ENCODE results near the gene HSPA1A.
"Not testable (repeated sequence)": the region's sequence is repeated elsewhere in the genome, so short reads cannot be mapped to it uniquely, and the experiment has no call there.

HSPA1A gene

DNA sequence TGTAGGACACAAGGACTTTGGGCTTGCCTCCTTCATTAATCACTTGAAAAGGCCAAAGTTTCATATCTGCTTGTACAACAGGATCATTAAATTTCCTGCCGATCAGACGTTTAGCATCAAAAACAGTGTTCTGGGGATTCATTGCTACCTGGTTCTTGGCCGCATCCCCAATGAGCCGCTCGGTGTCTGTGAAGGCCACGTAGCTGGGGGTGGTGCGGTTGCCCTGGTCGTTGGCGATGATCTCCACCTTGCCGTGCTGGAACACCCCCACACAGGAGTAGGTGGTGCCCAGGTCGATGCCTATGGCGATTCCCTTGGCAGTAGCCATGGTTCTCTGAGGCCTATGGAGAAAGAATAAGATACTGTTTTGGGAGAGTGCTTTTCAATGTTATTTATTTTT, 3.7 kb upstream of the HSPA1A start:
- DNase-seq: no peak

- DNase-seq: no peak
Measured at GRCh38 chr6:31813465-31813849, 1.9 kb upstream of the HSPA1A start.

DNA sequence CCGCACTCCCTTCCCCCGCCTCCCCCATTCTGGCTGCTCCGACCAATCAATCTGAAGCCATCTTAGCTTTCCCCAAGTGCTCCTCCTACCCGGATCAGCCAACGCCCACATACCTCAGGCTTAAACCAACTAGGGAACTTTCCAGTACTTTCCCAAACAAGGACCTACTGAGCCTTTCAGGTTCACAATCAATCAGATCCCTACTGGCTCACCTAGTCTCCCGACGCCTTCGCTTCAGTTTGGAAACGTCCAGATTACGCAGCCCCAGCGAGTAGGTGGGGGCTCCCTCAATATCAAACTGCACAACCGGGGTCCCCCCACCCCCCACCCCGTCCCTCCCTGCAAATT, 692 bp upstream of the HSPA1A start:
- DNase-seq: peak; percentile 59

DNA sequence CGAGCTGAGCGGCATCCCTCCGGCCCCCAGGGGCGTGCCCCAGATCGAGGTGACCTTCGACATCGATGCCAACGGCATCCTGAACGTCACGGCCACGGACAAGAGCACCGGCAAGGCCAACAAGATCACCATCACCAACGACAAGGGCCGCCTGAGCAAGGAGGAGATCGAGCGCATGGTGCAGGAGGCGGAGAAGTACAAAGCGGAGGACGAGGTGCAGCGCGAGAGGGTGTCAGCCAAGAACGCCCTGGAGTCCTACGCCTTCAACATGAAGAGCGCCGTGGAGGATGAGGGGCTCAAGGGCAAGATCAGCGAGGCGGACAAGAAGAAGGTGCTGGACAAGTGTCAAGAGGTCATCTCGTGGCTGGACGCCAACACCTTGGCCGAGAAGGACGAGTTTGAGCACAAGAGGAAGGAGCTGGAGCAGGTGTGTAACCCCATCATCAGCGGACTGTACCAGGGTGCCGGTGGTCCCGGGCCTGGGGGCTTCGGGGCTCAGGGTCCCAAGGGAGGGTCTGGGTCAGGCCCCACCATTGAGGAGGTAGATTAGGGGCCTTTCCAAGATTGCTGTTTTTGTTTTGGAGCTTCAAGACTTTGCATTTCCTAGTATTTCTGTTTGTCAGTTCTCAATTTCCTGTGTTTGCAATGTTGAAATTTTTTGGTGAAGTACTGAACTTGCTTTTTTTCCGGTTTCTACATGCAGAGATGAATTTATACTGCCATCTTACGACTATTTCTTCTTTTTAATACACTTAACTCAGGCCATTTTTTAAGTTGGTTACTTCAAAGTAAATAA, 2.0 kb downstream of the HSPA1A start:
- not testable (repeated sequence) for DNase-seq

GRCh38 chr6:31817929-31818511, 2.7 kb downstream of the HSPA1A start:
- DNase-seq: not testable (repeated sequence)

DNA sequence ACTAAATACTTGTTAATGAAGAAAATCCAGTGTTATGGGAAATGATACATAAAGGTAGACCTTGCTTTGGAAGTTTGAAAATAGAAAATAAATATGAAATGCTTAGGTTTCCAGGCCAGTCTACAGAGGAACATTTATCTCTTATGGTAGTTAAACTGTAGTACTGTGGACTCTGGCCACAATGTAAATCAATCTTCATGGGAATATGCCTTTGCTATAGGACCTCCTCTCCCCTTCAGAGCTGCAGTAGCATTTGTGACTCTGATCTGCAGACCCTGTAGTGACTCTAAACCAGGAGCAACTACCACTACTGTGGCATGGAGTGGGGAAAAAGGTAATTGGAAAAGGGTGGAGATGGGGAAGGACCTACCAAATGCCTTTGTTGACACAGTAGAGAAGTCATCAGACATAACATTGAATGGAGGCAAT, 4.5 kb downstream of the HSPA1A start:
- DNase-seq: no peak

- not testable (repeated sequence) for DNase-seq
Measured at GRCh38 chr6:31820399-31820798, 5.1 kb downstream of the HSPA1A start.

DNA sequence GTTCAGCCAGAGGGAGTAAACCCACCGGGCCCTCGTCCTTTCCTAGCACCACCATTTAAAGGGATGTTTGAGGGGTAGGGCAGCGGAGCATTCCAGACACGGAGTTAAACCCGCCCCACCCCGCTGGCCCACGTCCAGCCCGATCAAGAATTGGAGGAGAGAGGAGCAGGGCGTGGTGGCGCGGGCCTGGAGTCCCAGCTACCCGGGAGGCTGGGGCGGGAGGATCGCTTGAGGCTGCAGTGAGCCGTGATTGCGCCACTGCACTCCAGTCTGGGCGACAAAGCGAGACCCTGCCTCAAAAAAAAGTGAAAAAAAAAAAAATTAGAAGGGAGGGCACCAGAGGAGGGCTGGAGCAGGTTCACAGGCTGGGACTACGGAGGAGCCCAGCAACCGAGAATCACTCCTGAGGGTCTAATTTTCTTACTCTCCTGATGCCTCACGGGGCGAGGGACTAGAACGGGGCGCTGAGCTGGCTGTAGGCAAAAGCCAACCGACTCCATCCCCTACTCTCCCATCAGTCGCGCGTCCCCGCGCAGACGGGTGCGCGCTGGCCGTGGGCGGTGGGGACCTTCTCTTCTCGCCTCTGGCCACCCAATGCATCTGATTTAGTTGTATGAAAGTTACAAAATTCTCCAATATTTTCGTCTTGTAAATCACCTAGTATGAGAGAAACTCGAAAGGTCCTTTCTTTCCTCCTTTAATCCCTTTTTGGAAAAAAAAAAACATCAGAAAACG, 6.1 kb downstream of the HSPA1A start:
- DNase-seq: peak; percentile 56

- peak; percentile 53 for DNase-seq
Measured at GRCh38 chr6:31822036-31822821, 6.9 kb downstream of the HSPA1A start.

DNA sequence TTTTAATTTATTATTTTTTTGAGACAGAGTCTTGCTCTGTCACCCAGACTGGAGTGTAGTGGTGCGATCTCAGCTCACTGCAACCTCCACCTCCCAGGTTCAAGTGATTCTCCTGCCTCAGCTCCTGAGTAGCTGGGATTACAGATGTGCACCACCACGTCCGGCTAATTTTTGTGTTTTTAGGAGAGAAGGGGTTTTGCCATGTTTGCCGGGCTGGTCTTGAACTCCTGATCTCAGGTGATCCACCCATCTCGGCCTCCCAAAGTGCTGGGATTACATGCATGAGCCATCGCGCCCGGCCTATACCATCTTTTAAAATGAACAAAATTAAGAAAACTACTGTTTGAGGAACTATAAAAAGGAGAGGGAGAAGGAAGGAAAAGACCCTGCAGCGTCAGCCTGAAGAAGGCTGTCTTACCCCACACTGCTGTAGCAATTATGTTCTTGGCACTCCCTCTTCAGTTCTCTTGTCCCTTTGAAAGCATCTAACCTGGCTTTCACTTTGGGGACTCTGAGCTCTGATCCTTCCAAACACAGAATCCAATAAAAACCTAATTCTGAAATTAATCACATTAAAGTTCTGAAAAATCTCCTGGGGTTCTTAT, 8.4 kb downstream of the HSPA1A start:
- not testable (repeated sequence) for DNase-seq

GRCh38 chr6:31825553-31825952, 10.2 kb downstream of the HSPA1A start:
- DNase-seq: no peak

DNA sequence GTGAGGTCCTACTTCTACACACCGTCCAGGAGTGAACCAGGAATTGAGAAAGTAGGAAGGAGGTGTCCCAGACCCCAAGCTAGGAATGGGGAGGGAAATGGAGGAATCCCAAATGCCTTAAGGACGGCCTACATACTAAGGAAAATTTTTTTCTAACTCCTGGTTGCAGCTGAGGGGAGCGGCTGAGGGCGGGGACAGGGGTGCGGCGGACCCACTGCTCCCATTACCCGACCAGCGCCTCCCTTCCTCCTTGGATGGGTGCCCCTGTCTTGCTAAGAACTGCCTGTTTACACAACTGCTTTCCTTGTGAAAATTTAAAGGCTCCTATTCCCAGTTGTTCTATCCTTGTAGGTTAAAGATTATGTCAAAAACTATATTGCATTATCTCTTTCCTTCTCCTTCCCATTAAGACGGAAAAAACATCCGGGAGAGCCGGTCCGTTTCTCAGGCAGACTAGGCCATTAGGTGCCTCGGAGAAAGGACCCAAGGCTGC, 11.5 kb downstream of the HSPA1A start:
- no peak for DNase-seq

- DNase-seq: peak; percentile 79
Measured at GRCh38 chr6:31827286-31828079, 12.1 kb downstream of the HSPA1A start, which contains the start of gene HSPA1B. TSS of gene HSPA1B (plus strand) at chr6:31827738. CDS start at chr6:31827951, 213 bp downstream.

GRCh38 chr6:31829633-31830283, 14.4 kb downstream of the HSPA1A start:
- DNase-seq: no peak

GRCh38 chr6:31830886-31831335, 15.6 kb downstream of the HSPA1A start:
- no peak for DNase-seq

GRCh38 chr6:31831350-31832215, 16.2 kb downstream of the HSPA1A start:
- no peak for DNase-seq

- DNase-seq: peak; percentile 77
Measured at GRCh38 chr6:31834367-31835250, 19.3 kb downstream of the HSPA1A start.

DNA sequence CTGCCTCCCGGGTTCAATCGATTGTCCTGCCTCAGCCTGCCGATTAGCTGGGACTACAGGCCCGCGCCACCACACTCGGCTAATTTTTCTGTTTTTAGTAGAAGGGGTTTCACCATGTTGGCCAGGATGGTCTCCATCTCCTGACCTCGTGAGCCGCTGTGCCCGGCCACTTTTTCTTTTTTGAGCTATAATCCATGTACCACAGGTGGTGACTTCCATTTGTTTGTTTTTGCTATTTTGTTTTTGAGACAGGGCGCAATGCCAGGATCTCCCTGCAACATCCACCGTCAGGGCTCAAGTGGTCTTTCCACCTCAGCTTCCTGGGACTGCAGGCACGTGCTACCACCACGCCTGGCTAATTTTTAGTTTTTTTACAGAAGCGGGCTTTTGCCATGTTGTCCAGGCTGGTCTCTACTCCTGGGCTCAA, 20.7 kb downstream of the HSPA1A start:
- DNase-seq: no peak

All from activated CD8-positive, alpha-beta memory T cell treated with anti-CD3 and anti-CD28 coated beads, Interleukin-2, amount 50 U/mL, for 4 hours (primary cell).